Activated naive CD8-positive, alpha-beta T cell treated with anti-CD3 and anti-CD28 coated beads, Interleukin-2, amount 50 U/mL, for 24 hours (primary cell): Measurements from ENCODE around the gene PDIA3.
A peak's percentile ranks its signal among the peaks of the same experiment; 100 is the strongest.
"Not testable (repeated sequence)": the region's sequence is repeated elsewhere in the genome, so short reads cannot be mapped to it uniquely, and the experiment has no call there.

Source experiments
- ATAC-seq: fragments of 150-1000 bp; cut with Tn5 transposase; one replicate; pipeline ENCODE4 v1.10.0; 2021
- DNase-seq: peaks from one replicate; pipeline ENCODE4 v3.0.0; 2021
- H3K27ac Mint-ChIP-seq: one replicate; pipeline ENCODE4 v1.8.0; 2021; ENCODE audit warnings: mild to moderate bottlenecking, mixed read lengths
- H3K27me3 Mint-ChIP-seq: one replicate; pipeline ENCODE4 v1.8.0; 2021; ENCODE audit warnings: mixed read lengths
- H3K36me3 Mint-ChIP-seq: one replicate; pipeline ENCODE4 v1.8.0; 2021; ENCODE audit warnings: low read depth, mixed read lengths
- H3K4me1 Mint-ChIP-seq: one replicate; pipeline ENCODE4 v1.8.0; 2021; ENCODE audit warnings: mixed read lengths
- H3K4me3 Mint-ChIP-seq: one replicate; pipeline ENCODE4 v1.8.0; 2021; ENCODE audit warnings: mild to moderate bottlenecking, moderate library complexity, mixed read lengths
- H3K9me3 Mint-ChIP-seq: one replicate; pipeline ENCODE4 v1.8.0; 2021; ENCODE audit warnings: mixed read lengths

The PDIA3 gene

DNA sequence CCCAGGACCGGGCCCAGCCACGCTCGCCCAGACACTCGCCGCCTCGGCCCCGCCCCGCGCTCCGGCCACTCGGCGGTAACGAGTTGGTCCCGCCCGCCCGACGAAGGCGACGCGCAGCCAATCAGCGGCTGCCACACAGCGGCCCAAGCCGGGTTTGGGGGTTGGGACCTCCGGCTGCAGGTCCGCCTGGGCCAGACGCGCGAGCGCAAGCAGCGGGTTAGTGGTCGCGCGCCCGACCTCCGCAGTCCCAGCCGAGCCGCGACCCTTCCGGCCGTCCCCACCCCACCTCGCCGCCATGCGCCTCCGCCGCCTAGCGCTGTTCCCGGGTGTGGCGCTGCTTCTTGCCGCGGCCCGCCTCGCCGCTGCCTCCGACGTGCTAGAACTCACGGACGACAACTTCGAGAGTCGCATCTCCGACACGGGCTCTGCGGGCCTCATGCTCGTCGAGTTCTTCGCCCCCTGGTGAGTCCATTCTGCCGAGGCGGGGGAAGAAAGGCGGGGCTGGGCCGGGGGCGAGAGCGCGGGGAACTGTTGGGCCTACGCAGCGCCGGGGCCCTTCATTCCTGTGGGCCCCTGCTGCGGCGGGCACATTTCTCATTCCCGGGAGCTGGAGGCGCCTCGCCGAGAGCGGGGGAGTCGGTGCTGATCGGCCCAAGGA lies at the start of gene PDIA3:
TSS of gene PDIA3 (plus strand) at position 194 of the 658 bp plus-strand sequence. CDS start at position 296, 102 bp downstream.
- ATAC-seq (peak; percentile 90), DNase-seq (peak; percentile 93)
- peak within 1 kb of the TSS; percentile 98 for H3K27ac Mint-ChIP-seq
- H3K9me3 Mint-ChIP-seq, H3K27me3 Mint-ChIP-seq: not testable (repeated sequence)
- peaks cover 43% of the 10 kb centered on the region for H3K4me1 Mint-ChIP-seq
- H3K36me3 Mint-ChIP-seq, result peaks cover 23% of the 10 kb centered on the region
- peak within 1 kb of the TSS; percentile 98 for H3K4me3 Mint-ChIP-seq

DNA sequence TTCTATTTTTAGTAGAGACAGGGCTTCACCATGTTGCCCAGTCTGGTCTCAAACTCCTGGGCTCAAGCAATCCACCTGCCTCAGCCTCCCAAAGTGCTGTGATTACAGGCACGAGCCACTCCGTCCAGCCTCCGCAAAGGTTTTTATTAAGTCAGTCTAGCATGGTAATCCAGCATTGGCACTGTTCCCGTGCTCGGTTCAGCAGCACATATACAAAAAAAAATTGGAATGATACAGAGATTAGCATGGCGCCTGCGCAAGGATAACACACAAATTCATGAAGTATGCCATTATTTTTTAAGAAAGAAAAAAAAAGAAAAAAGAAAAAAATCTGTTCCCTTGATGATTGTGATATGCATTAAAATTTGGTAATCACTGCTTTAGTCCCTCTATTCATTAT lies 44.1 kb upstream of the PDIA3 start:
- H3K27me3 Mint-ChIP-seq, result peaks cover 15% of the 10 kb centered on the region
- no peaks in the 10 kb centered on the region for H3K9me3 Mint-ChIP-seq
- no peak overlapping the region for H3K4me3 Mint-ChIP-seq
- no peaks in the 10 kb centered on the region for H3K36me3 Mint-ChIP-seq
- ATAC-seq, result no peak
- no peak for DNase-seq
- no peaks in the 10 kb centered on the region for H3K4me1 Mint-ChIP-seq
- H3K27ac Mint-ChIP-seq, result no peak overlapping the region

DNA sequence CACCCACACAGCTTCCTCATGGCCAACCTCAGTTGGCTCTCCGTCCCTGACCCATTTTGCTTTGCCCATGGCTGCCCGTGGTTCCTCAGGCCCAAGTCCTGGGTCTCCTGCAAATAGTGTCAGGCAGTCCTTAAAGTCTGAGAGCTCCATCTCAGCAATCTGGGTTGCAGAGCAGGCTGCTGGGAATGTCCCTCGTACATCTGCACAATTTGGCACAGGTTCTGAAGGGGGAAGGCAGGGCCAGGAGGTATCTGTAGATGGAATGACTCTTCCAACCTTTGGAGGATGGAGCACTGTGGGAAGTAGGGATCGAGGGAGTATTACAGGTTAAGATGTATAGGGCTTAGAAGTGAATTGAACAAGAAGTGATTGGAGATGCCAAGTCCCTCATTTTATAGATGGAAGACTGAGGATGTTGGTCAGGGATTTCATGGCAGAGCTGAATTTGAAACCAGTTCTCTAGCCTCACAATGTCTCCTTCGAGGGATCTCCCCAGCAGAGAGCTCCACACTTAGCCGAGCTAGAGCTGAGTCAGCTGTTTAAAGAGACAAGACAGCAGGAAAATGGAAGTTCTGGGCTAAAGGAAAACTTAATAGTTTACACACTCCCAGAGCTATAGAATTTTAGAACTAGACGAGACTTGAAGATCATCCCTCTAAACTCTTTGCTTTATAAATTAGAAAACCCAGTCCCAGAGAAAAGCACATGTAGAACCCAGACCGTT lies 43.4 kb upstream of the PDIA3 start:
- ATAC-seq, result no peak
- Mint-ChIP-seq H3K27ac (no peak overlapping the region), H3K27me3 (peaks cover 8% of the 10 kb centered on the region), H3K4me3 (no peak overlapping the region), H3K9me3 (no peaks in the 10 kb centered on the region), H3K36me3 (no peaks in the 10 kb centered on the region), H3K4me1 (no peaks in the 10 kb centered on the region)
- DNase-seq, result no peak

DNA sequence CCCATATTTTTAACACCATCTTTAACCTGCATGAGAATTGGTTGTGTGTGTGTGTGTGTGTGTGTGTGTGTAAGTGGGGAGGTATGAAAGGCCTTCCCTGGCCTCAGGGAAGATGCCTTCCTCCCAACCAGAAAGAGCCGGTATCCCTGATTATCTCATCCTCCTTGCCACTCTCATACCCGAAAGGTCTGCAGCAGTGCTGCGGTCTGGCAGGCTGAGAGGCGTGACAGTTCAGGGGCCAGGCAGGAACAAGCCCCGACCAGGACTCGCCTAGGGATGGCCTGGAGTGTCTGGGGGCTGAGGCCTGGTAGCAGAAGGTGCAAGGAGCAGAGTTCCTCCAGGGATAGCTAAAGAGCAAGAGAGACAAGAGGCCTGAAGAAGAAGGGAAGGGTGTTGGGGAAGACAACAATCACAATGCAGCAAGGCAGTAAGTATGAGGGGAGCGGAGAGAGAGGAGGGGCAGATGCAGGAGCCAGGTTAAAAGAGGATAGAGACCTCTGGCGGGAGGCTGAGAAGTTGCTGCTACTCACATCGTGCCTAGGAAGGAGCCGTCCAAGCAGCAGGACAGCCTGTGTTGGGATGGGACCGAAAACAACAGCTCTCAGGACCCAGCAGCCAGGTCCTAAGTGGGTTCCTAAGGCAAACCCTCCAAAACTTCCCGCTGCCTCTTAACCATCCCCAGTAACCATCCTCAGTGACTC lies 35.7 kb upstream of the PDIA3 start:
- ATAC-seq, H3K4me1 Mint-ChIP-seq, H3K9me3 Mint-ChIP-seq, H3K27ac Mint-ChIP-seq, H3K36me3 Mint-ChIP-seq, H3K27me3 Mint-ChIP-seq, DNase-seq, H3K4me3 Mint-ChIP-seq: not testable (repeated sequence)

DNA sequence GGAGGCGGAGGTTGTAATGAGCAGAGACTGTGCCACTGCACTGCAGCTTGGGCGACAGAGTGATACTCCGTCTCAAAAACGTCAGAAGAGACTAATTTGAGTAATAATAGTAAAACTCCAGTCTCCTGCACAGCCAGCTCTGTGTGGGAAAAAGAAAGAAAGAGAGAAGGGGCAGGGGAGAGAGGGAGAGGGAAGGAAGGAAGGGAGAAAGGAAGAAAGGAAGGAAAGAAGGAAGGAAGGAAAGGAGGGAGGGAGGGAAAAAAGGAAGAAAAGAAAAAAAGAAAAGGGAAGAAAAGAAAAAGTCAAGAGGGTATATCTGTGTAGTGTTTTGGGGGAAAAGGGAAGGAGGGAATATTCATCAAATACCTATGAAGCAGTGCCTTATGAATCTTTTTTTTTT lies 23.1 kb upstream of the PDIA3 start:
- no peaks in the 10 kb centered on the region for H3K9me3 Mint-ChIP-seq
- no peaks in the 10 kb centered on the region for H3K36me3 Mint-ChIP-seq

DNA sequence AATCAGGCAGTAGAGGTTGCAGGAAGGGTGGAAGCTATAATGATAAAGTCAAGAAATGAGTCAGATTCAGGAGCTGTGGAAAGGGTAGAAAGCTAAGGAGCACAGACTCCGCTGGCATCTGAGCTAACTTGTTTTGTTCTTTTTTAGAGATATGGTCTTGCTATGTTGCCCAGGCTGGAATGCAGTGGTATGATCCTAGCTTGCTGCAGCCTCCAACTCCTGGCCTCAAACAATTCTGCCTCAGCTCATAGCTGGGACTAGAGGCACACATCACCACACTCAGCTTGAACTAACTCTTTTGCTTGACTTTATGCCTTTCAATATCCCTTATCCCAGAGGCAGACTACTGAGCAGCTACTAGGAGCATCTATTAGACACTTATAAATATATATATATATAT lies 19.9 kb upstream of the PDIA3 start:
- not testable (repeated sequence) for H3K27me3 Mint-ChIP-seq, H3K36me3 Mint-ChIP-seq, H3K9me3 Mint-ChIP-seq, H3K4me3 Mint-ChIP-seq, DNase-seq, H3K27ac Mint-ChIP-seq, ATAC-seq, H3K4me1 Mint-ChIP-seq

More for the DNA sequence above, 23.1 kb upstream of the PDIA3 start:
- no peak for ATAC-seq
- no peak for DNase-seq
- Mint-ChIP-seq H3K27me3 (peaks cover 3% of the 10 kb centered on the region), H3K27ac (no peak overlapping the region), H3K4me1 (no peaks in the 10 kb centered on the region), H3K4me3 (no peak overlapping the region)

DNA sequence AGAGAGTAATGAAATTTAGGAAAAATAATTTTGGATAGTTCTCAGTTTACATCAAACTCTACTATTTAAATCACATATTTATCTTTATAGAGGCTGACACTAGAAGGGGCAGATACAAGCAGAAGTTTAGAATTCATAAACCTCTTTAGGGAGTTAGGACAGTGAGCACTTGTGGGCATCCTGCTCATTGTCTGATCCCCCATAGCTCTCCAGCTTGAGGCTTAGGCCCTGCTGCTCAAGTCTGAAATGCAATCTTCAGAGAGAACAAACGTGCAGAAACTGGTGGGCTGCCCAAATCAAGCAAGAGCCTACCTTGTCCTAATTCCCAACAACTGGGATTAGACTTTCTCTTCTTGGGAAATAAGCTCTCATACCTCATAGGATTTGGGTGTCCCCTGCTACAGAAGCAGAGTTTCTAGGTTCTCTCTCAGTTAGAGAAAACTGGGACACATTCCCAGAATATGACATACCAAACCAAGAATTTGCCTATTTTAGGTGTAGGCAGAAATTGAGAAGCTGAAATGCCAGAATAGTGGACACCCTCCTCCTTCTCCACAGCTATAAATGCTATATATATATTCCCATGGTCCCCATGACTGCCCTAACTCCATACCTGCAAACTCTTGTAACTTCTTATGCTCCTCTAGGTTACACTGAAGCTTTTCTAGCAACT lies 18.0 kb upstream of the PDIA3 start:
- H3K4me3 Mint-ChIP-seq, H3K9me3 Mint-ChIP-seq, ATAC-seq, DNase-seq, H3K36me3 Mint-ChIP-seq, H3K27me3 Mint-ChIP-seq, H3K4me1 Mint-ChIP-seq, H3K27ac Mint-ChIP-seq: not testable (repeated sequence)

DNA sequence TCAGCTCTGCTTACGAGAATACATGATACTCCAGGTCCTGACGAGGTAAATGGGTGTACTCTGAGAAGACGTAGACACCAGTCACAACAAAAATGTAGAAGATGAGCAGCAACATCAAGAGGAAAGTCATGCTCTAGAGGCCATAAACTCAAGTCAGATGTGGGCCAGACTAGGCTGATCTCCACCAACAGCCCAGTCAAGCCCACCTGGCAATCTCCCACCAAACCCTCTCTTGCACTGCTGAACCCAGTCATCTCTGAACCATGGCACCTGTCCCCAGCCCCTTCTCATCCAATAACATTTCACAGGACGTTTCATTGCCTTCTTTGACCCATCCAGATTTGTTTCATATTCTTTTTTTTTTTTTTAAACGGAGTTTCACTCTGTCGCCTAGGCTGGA lies 10.8 kb upstream of the PDIA3 start:
- Mint-ChIP-seq H3K36me3 (no peaks in the 10 kb centered on the region), H3K4me3 (no peak overlapping the region), H3K27me3 (no peaks in the 10 kb centered on the region), H3K4me1 (peaks cover 4% of the 10 kb centered on the region), H3K27ac (no peak overlapping the region), H3K9me3 (no peaks in the 10 kb centered on the region)
- ATAC-seq (no peak), DNase-seq (no peak)

DNA sequence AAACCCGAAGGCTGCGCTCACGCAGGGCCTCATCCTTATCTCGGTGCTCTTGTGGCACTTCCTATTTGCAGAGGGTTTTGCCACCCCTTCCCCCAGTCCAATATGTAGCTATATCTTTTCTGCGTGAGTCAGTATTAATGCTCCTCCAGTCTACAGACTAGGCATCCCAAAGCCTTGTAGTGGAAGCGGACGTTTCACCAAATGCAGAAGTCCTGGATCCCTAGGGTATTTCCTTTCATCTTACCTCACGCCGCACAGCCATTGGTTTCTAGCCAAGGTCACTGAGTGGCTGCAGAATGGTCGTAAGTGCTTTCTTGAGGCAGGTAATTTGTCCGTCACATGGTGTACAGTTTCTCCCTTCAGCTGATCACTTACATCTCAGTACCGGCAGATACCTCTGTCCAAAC lies 668 bp downstream of the PDIA3 start:
- not testable (repeated sequence) for H3K9me3 Mint-ChIP-seq, H3K27me3 Mint-ChIP-seq, DNase-seq
- Mint-ChIP-seq H3K4me1 (peaks cover 49% of the 10 kb centered on the region), H3K4me3 (peak overlapping the region; percentile 98), H3K36me3 (peaks cover 27% of the 10 kb centered on the region), H3K27ac (peak overlapping the region; percentile 98)
- peak; percentile 21 for ATAC-seq

DNA sequence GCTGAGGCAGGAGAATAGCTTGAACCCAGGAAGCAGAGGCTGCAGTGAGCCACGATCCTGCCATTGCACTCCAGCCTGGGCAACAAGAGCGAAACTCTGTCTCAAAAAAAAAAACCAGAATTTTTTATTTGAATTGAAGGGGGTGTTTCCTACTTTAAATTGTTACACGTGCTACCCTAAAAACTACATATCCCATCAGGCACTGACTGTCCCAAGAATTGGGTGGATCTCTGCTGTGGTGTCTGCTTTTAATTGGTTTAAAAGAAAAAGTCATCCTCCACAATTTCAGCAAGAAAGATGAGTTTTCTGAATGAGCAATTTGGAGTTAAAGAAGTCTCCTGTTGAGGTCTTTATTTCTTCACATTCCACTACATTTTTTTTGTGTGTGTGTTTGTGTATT lies 2.1 kb downstream of the PDIA3 start:
- H3K36me3 Mint-ChIP-seq, result peaks cover 39% of the 10 kb centered on the region
- H3K27me3 Mint-ChIP-seq, result no peaks in the 10 kb centered on the region
- H3K4me3 Mint-ChIP-seq, result peak overlapping the region; percentile 98
- no peak for ATAC-seq
- H3K9me3 Mint-ChIP-seq, result no peaks in the 10 kb centered on the region
- no peak for DNase-seq
- H3K4me1 Mint-ChIP-seq, result peaks cover 53% of the 10 kb centered on the region
- H3K27ac Mint-ChIP-seq, result peak overlapping the region; percentile 98

DNA sequence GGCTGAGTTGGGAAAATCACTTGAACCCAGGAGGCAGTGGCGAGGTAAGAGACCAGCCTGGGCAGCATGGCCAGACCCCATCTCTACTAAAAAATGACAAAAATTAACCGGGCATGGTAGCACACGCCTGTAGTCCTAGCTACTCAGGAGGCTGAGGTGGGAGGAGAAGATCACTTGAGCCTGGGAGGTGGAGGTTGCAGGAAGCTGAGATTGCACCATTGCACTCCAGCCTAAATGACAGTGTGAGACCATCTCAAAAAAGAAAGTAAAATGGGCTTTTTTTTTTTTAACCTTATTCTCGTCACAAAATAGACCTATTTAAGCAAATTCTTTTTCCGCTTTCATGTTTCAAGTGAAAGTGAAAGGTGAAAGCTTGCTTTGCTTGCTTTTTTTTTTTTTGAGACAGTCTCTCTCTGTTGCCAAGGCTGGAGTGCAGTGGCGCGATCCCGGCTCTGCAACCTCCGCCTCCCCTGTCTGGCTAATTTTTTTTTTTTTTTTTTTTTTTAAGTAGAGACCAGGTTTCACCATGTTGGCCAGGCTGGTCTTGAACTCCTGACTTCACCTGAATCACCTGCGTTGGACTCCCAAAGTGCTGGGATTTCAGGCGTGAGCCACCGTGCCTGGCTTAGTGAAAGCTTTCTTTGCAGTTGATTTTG lies 3.6 kb downstream of the PDIA3 start:
- H3K4me1 Mint-ChIP-seq, result peaks cover 54% of the 10 kb centered on the region
- H3K36me3 Mint-ChIP-seq, result peaks cover 49% of the 10 kb centered on the region
- H3K27me3 Mint-ChIP-seq, result no peaks in the 10 kb centered on the region
- ATAC-seq (peak; percentile 41), DNase-seq (peak; percentile 30)
- no peaks in the 10 kb centered on the region for H3K9me3 Mint-ChIP-seq
- peak overlapping the region; percentile 88 for H3K27ac Mint-ChIP-seq
- H3K4me3 Mint-ChIP-seq, result peak overlapping the region; percentile 98

DNA sequence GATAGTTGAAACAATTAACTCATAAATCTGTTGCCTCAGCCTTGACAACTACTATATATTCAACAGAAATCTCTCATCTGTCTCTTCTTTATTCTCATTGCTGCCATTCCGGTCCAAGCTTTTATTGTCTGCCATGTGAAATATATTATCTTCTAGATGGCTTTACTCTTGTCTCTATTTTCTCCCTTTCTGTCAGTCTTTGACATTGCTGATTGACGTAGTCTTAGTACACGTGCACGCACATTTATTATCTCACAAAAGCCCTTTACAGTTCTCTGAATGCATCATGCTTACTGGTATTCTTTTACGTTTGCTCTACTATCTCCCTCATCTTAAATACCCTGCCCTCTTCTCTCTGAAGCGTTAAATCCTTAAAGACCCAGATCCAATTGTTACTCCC lies 5.6 kb downstream of the PDIA3 start:
- H3K4me1 Mint-ChIP-seq, result peaks cover 47% of the 10 kb centered on the region
- peak overlapping the region; percentile 2 for H3K4me3 Mint-ChIP-seq
- H3K27me3 Mint-ChIP-seq, result no peaks in the 10 kb centered on the region
- peaks cover 66% of the 10 kb centered on the region for H3K36me3 Mint-ChIP-seq
- ATAC-seq (no peak), DNase-seq (no peak)
- no peaks in the 10 kb centered on the region for H3K9me3 Mint-ChIP-seq
- peak overlapping the region; percentile 39 for H3K27ac Mint-ChIP-seq

DNA sequence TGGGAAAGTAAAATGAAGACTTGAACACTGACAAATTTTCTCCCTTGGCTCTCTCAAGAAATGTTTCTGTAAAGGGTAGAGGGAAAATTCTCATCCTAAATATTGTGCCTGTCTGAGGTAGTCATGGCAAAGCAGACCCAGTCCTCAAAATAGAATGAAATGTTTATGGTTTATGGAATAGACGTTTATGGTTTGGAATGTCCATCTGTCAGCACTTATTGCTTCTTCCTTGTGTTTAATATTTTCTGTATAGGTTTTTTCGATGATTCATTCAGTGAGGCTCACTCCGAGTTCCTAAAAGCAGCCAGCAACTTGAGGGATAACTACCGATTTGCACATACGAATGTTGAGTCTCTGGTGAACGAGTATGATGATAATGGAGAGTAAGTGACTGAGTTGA lies 16.6 kb downstream of the PDIA3 start:
- DNase-seq, result no peak
- no peak for ATAC-seq
- no peak overlapping the region for H3K4me3 Mint-ChIP-seq
- peaks cover 60% of the 10 kb centered on the region for H3K36me3 Mint-ChIP-seq
- H3K27ac Mint-ChIP-seq, result no peak overlapping the region
- no peaks in the 10 kb centered on the region for H3K4me1 Mint-ChIP-seq
- H3K9me3 Mint-ChIP-seq, result no peaks in the 10 kb centered on the region
- no peaks in the 10 kb centered on the region for H3K27me3 Mint-ChIP-seq

DNA sequence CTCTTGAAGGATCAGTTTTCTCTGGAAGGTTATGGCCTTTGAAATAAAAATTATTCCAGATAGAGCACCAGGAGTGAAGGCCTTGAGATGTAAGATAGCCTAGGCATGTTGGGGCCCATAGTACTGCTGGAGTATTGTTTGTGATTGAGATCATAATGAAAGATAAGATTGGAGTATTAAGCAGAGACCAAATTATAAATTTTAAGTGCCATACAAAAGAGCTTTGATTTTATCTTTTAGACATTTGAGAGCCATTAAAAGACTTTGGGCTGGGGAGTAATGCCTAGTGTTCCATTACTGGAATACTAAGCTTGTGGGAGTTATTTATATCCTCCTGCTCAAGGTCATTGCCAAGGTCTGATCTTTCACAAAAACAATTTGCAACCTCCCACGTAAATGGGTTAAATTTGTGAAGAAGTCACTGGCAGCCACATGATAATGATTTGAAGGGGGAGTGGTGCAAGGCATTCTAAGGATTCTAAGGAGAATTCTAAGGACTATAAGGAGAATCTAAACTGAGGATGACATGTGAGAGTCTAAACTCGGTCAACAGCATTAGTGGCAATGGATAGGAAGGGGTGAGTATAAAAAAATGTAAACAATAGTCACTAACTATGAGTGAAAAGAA lies 17.7 kb downstream of the PDIA3 start:
- no peak for DNase-seq
- Mint-ChIP-seq H3K27ac (peak overlapping the region; percentile 61), H3K27me3 (no peaks in the 10 kb centered on the region), H3K9me3 (no peaks in the 10 kb centered on the region), H3K4me3 (no peak overlapping the region), H3K4me1 (no peaks in the 10 kb centered on the region), H3K36me3 (peaks cover 61% of the 10 kb centered on the region)
- no peak for ATAC-seq
